Vagina (tissue), 2 donors: Measurements from ENCODE around the gene RAMACL. TPM values are rescaled to one million over a fixed set of nuclear protein-coding genes. Genes with fewer than 3 reads are reported as not detected.

ENCODE experiments used
- DNase-seq, 2 donors: peaks; one replicate each; pipeline ENCODE4 v3.0.0-alpha.2; 2017; ENCODE audit errors: extremely low spot score in 2 of 2
- H3K27ac ChIP-seq: fragments of 200-600 bp; sonication (generic); one replicate; pipeline ENCODE4 v1.5.1; 2019
- H3K27me3 ChIP-seq: fragments of 200-600 bp; sonication (generic); one replicate; pipeline ENCODE4 v1.5.1; 2019
- H3K36me3 ChIP-seq, 2 donors: fragments of 200-600 bp; sonication (generic); one replicate each; pipeline ENCODE4 v1.5.1; 2017 to 2019
- H3K4me1 ChIP-seq: fragments of 200-600 bp; sonication (generic); one replicate; pipeline ENCODE4 v1.5.1; 2019
- H3K4me3 ChIP-seq, 2 donors: fragments of 200-600 bp; sonication (generic); 1 replicate in 1 of 2; 2 replicates in 1 of 2; pipeline ENCODE4 v1.5.1; 2016 to 2019
- H3K9me3 ChIP-seq: fragments of 200-600 bp; sonication (generic); one replicate; pipeline ENCODE4 v1.5.1; 2019
- CTCF ChIP-seq, 3 experiments: fragments of 450-650 bp in 2 of 3; fragments of 200-600 bp in 1 of 3; sonication (generic) in 1 of 3; IDR thresholded peaks; one replicate each; pipeline ENCODE4 v1.5.1; 2017 to 2019; ENCODE audit warnings: antibody characterized with exemption in 3 of 3, mild to moderate bottlenecking in 2 of 3, moderate library complexity in 2 of 3
- POLR2A ChIP-seq, 2 donors: fragments of 450-650 bp; IDR thresholded peaks; one replicate each; pipeline ENCODE4 v1.6.1; 2017; ENCODE audit warnings: antibody characterized with exemption in 2 of 2, mild to moderate bottlenecking in 2 of 2, moderate library complexity in 2 of 2
- POLR2AphosphoS5 ChIP-seq, 2 donors: sonication (generic); formaldehyde crosslinking; IDR thresholded peaks; one replicate each; pipeline ENCODE4 v1.9.0; 2017; ENCODE audit warnings: antibody characterized with exemption in 2 of 2, mild to moderate bottlenecking in 2 of 2, low read depth in 1 of 2; ENCODE audit not compliant: insufficient read depth in 1 of 2
- intact Hi-C: fragments of 100-400 bp; cut with DNase I; formaldehyde crosslinking; loops from one replicate; pipeline ENCODE4 v1.15.1; 2023
- total RNA-seq: library from RNA; depleted of rRNA; stranded (reverse); fragments of >200 nt; gene quantifications from one replicate; pipeline ENCODE4 v1.2.3, GENCODE V29; 2016

The RAMACL gene
- total RNA-seq, 1 donor from 2014 or later = 2.2 TPM

DNA sequence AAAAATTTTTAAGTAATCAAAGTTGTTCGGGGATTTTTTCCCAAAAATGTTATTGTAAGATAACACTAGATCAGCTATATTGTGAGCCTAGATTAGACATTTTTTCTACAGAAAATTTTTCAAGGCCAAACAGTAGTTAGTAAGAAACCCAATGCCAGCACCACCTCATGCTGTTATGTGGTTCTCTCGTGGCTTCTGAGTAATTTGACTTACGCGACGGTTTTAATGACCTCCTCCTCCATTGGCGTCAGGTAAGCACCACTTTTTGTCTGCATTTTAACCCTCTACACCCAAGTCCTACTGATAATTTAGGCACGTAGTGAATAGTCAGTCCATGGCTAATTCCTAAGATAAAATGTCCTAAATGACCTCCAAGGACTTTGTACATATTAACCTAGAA is 30.9 kb upstream of the RAMACL start:
- TF ChIP-seq CTCF (IDR thresholded peaks at IDR 0.05) = no peak
- no peak for TF ChIP-seq POLR2A (IDR thresholded peaks at IDR 0.05)
- TF ChIP-seq POLR2AphosphoS5 (IDR thresholded peaks at IDR 0.05; ENCODE audit: insufficient read depth in 1 of 2, low read depth in 1 of 2) = no peak
- H3K9me3 ChIP-seq = no peaks in the 10 kb centered on the region
- peaks cover 0 to 3% of the 10 kb centered on the region in 2 donors for H3K36me3 ChIP-seq
- no peaks in the 10 kb centered on the region for H3K27me3 ChIP-seq
- intact Hi-C loops = no loop called here
- H3K4me3 ChIP-seq = no peak overlapping the region
- no peak overlapping the region for H3K27ac ChIP-seq
- DNase-seq = peak in 1 of 2 donors; percentile 56
- peaks cover 42% of the 10 kb centered on the region for H3K4me1 ChIP-seq

DNA sequence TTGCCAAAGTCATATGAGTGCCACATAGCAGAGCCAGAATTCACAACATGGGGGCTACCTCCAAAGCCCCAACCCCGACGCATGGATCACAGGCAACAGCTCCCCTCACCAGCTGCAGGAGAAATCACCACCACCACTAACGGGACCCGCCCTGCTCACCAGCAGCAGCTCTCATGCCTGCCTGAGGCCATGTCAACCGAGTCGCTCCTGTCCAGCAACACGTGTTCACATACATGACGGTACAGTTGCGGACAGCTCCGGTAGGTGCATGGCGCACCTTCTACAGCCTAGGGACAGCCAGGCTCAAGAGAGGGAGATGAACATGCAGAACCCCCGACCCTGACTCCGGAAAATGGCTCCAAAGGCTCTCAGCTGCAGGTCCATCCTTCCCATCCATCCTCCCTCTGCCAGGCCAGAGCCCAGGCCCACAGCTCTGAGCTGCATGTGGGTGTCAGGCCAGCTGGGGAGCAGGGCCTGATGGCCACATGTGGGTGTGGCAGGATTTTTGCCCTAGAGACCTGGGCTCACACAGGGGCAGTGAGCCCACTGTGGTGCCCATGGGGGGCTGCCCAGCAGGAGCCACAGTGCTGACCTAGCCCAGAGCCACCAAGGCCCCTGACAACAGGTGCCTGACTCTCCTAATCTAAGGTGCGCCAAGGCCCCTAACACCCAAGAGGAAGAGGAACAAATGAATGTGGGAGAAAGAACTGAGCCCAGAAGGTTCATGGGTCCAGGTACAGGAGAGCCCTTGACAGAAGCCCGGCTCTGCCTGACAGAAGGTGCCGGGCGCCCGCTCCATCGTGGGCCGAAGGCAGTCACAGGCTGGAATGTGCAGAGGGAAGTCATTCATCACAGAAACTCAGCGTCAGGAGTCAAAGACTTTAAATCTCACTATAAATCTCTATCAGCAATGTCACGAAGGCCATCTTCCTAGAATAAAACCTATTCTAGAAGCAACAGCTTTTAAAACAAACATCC is 30.1 kb upstream of the RAMACL start:
- Histone ChIP-seq H3K4me1 (peaks cover 39% of the 10 kb centered on the region), H3K36me3 (peaks cover 0 to 3% of the 10 kb centered on the region in 2 donors), H3K4me3 (no peak overlapping the region), H3K9me3 (no peaks in the 10 kb centered on the region), H3K27ac (no peak overlapping the region), H3K27me3 (no peaks in the 10 kb centered on the region)
- TF ChIP-seq POLR2AphosphoS5 (IDR thresholded peaks at IDR 0.05; ENCODE audit: insufficient read depth in 1 of 2, low read depth in 1 of 2) = no peak
- TF ChIP-seq POLR2A (IDR thresholded peaks at IDR 0.05) = no peak
- no peak for TF ChIP-seq CTCF (IDR thresholded peaks at IDR 0.05)
- peak; percentile 65 to 92 for DNase-seq
- intact Hi-C loops = no loop called here

- Histone ChIP-seq H3K4me1 (peaks cover 26% of the 10 kb centered on the region), H3K27ac (no peak overlapping the region), H3K27me3 (no peaks in the 10 kb centered on the region), H3K9me3 (no peaks in the 10 kb centered on the region), H3K36me3 (peaks cover 0 to 3% of the 10 kb centered on the region in 2 donors), H3K4me3 (no peak overlapping the region)
- DNase-seq = peak in 1 of 2 donors; percentile 34
- intact Hi-C loops = no loop called here
- TF ChIP-seq CTCF (IDR thresholded peaks at IDR 0.05) (no peak), POLR2AphosphoS5 (IDR thresholded peaks at IDR 0.05; ENCODE audit: insufficient read depth in 1 of 2, low read depth in 1 of 2) (peak in 1 of 2 donors; percentile 45), POLR2A (IDR thresholded peaks at IDR 0.05) (no peak)
Measured at GRCh38 chr6:166615059-166615770, 28.7 kb upstream of the RAMACL start.

DNA sequence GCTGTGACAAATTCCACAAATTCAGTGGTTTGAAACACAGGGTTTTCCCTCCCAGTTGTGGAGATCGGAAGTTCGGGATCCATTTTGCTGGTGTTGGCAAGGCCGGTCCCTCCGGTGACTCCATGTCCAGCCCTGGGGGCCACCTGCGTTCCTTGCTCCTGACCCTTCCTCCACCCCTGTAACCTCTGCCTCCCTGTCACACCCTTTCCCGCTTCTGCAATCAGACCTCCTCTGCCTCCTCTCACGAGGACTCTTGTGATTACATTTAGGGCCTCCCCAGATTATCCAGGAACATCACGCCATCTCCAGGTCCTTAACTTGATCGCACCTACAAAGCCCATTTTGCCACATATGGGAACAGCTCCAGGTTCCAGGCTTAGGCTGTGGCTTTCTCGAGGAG is 28.1 kb upstream of the RAMACL start:
- H3K9me3 ChIP-seq = no peaks in the 10 kb centered on the region
- DNase-seq = peak in 1 of 2 donors; percentile 49
- no peak overlapping the region for H3K27ac ChIP-seq
- H3K4me1 ChIP-seq = peaks cover 20% of the 10 kb centered on the region
- no peak for TF ChIP-seq CTCF (IDR thresholded peaks at IDR 0.05)
- H3K36me3 ChIP-seq = peaks cover 0 to 3% of the 10 kb centered on the region in 2 donors
- H3K27me3 ChIP-seq = no peaks in the 10 kb centered on the region
- H3K4me3 ChIP-seq = no peak overlapping the region
- intact Hi-C loops = no loop called here
